Vagina (tissue), 2 donors: ENCODE results near the gene MTMR12.

Source experiments
- POLR2A ChIP-seq, 2 donors: fragments of 450-650 bp; IDR thresholded peaks; one replicate each; pipeline ENCODE4 v1.6.1; 2017; ENCODE audit warnings: antibody characterized with exemption in 2 of 2, mild to moderate bottlenecking in 2 of 2, moderate library complexity in 2 of 2
- TF ChIP-seq, protein P1 (sequence below), 3 experiments: fragments of 450-650 bp in 2 of 3; fragments of 200-600 bp in 1 of 3; sonication (generic) in 1 of 3; IDR thresholded peaks; one replicate each; pipeline ENCODE4 v1.5.1; 2017 to 2019; ENCODE audit warnings: antibody characterized with exemption in 3 of 3, mild to moderate bottlenecking in 2 of 3, moderate library complexity in 2 of 3

DNA sequence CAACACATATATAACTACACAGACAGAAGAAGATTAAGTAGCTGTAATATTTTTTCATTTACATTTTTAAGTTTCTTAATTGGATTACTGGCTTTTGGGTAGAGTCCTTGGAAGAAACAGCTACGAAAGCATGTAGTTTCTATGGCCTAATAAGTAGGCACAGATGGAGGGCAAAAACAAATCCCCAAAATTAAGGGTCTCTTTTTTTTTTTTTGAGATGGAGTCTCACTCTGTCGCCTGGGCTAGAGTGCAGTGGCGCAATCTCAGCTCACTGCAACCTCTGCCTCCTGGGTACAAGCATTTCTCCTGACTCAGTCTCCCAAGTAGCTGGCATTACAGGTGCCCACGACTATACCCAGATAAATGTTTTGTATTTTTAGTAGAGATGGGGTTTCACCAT, 27.1 kb upstream of the MTMR12 start:
- TF ChIP-seq, protein P1, sequence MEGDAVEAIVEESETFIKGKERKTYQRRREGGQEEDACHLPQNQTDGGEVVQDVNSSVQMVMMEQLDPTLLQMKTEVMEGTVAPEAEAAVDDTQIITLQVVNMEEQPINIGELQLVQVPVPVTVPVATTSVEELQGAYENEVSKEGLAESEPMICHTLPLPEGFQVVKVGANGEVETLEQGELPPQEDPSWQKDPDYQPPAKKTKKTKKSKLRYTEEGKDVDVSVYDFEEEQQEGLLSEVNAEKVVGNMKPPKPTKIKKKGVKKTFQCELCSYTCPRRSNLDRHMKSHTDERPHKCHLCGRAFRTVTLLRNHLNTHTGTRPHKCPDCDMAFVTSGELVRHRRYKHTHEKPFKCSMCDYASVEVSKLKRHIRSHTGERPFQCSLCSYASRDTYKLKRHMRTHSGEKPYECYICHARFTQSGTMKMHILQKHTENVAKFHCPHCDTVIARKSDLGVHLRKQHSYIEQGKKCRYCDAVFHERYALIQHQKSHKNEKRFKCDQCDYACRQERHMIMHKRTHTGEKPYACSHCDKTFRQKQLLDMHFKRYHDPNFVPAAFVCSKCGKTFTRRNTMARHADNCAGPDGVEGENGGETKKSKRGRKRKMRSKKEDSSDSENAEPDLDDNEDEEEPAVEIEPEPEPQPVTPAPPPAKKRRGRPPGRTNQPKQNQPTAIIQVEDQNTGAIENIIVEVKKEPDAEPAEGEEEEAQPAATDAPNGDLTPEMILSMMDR (IDR thresholded peaks at IDR 0.05): no peak
- no peak for TF ChIP-seq POLR2A (IDR thresholded peaks at IDR 0.05)
